ENCODE data around the gene PPP2R2B. TPM values are rescaled to one million over a fixed set of nuclear protein-coding genes. Genes with fewer than 3 reads are reported as not detected.
"Not testable (repeated sequence)": the region's sequence is repeated elsewhere in the genome, so short reads cannot be mapped to it uniquely, and the experiment has no call there.

The PPP2R2B gene
- total RNA-seq, 1 donor from 2014 or later = 1.3 TPM

DNA sequence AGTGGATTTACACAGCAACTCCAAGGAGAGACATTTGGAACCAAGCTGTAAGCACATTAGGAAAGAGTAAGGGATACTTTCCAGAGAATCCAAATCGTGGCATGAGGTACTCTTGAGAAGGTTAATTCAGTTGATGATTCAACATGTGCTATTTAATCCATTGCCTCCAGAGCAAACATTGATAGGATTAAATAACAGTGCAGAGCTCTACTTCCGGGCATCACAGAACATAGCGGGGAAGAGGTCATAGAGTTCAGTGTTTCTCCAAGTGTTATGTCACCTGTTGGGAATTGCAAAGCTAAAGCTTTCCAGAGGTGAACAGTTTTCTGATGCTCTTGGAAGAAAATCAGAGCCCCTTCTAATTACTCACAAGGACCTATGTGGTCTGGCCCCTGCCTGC lies 127.5 kb downstream of the PPP2R2B start:
- intact Hi-C loops (cut with micrococcal nuclease) = loop anchor here (1.0 to 10.0 kb wide), 4 partner anchors 127 to 1634 kb away; partner anchors contain the start of genes FBXO38, LARS1, PPP2R2B and RBM27

DNA sequence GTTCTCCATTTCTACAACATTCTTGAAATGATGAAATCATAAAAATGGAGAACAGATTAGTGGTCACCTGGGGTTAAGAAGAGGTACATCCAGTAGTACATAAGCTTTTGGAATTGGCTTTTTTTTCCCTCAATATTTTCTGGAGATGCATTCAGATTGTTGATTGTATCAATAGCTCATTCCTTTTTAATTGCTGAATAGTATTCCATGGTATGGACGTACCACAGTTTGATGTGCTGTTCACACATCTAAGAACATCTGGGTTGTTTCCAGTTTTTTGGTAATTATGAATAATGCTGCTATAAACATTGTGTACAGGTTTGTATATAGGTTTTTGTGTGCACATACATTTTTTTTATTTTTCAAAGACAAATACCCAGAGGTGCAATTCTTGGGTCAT lies 130.0 kb downstream of the PPP2R2B start:
- intact Hi-C loops (cut with micrococcal nuclease) = no loop called here

DNA sequence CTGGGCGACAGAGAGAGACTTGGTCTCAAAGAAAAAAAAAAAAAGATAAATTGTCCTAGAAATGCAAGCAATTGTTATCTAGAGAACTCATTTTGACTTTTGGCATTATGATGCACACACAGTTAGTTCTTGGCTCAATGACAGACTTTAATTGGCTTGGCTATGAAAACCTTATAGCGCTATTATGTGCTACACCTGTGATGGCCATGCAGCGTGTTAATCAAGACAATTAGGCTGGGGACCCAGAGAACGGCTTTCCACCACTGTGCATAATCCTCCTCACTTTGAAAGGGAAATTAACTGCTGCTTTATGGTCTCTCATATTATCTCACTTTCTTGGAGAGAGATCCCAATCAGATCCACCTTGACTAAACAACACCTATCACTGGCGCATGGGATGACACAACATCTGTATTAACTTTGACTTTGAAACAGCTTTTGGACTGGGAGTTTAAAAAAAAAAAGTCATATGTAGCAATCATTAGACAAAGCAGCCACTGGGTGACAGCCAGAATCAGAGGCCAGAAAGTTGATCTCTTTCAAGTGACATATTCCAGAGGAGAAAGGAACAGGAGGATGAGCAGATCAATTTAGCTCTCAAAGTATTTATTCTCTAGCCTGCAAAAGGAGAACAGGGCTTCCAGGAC lies 132.5 kb downstream of the PPP2R2B start:
- intact Hi-C loops (cut with micrococcal nuclease) = no loop called here

DNA sequence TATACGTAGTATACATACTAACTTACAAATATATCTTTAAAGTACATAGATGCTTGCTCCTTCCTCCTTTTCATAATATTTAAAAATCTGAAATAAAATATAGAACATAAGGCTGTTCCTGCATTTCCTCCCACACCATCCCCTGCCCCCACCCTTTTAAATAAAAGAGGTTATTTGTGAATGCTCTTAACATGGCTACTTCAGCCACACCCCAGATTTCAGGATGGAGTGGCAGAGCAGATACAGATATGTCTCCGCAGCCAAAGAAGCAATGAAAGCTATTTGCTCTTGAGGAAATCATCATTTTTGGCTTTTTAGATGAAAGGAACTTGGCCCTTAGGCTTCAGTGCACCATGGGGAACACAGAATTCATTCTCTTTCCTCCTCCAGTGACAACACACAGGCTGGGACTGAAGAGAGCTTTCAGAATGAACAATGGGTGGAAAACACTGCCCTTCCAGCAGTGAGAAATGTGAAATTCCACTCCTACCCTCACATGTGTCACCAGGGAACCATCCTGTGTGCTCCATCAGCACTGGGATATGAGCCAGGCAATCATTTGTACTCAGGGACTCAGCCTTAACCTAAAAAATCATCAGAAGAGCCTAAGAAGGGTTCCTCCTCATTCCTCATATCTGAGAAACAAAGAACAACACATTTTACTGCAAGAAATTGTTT lies 134.3 kb downstream of the PPP2R2B start:
- intact Hi-C loops (cut with micrococcal nuclease) = no loop called here

DNA sequence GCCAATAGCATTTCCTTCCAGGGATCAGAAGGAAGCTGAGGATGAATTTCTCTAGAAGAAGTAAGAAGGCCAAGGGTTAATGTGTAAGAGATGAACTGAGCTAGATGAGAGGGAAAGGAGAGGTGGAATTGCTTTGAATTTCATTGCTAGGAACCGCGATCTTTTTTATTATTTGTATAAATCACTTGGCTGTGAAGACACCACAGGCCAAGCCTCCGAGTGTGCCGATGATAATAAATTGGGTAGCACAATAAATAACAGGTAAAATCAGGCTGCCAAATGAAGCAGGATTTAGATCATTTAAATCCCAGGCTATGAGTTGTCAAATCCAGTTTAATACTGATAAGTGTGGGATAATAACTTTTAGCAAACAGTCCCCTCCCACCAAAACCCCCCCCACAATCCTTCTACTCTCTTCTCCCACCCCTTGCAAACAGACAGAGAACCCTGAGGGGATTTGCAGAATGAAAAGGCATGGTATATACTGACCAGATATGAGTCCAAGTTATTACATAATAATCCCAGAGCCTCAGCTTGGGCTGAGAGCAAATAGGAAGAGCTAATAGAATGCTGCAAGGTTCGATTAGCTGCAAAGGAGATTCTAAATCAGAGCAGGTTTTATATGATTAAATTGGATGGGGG lies 143.5 kb downstream of the PPP2R2B start:
- intact Hi-C loops (cut with micrococcal nuclease) = no loop called here

DNA sequence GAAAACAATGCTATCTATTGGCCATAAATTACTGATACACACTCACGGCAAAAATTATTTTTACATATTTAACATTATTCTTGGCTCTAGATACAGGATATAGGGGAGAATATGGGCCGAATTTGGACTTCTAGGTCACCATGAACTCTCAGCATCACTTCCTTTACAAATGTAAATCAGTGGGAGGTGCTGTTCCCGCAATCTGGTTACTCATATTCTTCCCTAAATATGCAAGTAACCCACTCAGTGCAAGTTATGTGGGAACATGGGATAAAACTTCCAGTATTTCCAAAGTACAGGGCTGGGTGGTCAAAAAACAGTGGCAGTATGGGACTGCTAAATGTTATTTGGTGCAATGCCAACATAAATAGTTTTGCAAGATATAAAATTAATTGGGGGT lies 145.6 kb downstream of the PPP2R2B start:
- intact Hi-C loops (cut with micrococcal nuclease) = no loop called here

DNA sequence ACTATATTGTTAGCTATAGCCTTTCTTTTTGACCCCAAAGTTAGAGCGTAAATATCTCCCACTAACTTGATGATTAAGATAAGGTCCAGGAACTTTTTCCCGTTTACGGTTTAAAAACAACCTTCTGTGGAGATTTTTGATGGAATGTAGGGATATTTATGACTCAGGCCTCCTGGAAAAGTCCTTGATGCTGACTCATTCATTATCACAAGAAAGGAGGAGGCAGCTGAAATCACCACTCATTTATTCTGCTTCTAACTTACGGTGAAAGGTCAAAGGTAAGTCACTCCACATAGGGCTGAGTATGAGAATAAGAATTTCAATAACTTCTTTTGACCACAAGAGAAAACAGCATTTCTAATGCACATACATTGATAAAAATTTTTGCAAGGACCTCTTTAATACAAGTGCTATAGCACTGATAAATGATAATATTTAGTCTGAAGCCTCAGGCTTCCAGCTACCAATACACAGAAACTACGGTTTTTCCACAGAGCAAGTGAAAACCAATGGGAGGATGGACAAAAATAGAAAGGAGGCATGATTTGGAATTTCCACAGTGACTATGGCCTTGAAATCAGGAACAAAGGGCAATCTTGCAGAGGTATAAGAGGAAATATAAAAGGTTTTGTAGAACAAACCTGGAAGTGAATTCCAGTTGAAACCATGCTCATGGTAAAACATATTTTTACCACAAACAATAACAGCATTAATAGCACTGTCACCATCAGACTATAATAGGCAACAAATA lies 146.5 kb downstream of the PPP2R2B start:
- intact Hi-C loops (cut with micrococcal nuclease) = no loop called here

DNA sequence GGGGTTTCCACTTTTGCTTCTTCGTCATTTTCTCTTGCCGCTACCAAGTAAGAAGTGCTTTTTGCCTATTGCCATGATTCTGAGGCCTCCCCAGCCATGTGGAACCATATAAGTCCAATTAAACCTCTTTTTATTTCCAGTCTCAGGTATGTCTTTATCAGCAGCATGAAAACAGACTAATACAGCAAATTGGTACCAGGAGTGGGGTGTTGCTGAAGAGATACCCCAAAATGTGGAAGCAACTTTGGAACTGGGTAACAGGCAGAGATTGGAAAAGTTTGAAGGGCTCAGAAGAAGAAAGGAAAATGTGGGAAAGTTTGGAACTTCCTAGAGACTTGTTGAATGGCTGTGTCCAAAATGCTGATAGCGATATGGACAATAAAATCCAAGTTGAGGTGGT lies 149.8 kb downstream of the PPP2R2B start:
- intact Hi-C loops (cut with micrococcal nuclease) = not testable (repeated sequence)

DNA sequence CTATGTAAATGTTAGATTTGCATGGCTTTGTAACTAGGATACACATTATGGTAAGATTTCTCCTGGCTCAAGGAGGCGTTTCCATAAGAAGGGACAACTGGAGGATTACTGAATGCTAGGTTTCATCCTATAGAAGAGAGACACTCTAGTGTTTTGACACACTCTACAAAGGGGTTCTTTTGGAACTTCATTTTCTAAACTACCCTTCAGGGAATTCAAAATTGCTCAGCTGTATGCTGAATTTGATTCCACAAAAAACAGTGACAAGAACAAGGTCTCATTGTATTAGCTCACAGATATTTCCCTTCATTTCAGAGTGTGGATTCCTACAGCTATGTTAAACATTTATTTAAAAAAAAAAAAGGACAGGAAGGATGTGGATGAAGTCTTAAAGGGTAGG lies 151.7 kb downstream of the PPP2R2B start:
- intact Hi-C loops (cut with micrococcal nuclease) = no loop called here

DNA sequence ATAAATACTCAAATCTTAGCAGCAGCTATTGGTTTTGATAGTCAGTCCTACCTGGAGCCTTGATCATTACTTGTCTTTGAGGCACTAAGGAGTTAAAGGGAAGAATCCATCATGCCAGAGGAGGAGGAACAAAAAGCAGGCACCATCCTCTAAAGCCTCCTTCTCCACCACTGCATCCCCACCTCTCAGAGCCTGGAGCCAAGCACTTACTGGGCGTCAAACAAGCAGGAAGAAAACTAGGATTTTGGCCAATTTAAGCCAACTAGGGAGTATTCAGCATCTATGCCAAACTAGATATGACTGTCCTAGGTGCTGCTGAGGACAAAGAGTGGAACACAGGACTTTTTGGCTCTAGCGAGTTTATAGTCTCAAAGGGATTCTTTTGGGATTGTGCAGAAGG lies 152.5 kb downstream of the PPP2R2B start:
- intact Hi-C loops (cut with micrococcal nuclease) = no loop called here

DNA sequence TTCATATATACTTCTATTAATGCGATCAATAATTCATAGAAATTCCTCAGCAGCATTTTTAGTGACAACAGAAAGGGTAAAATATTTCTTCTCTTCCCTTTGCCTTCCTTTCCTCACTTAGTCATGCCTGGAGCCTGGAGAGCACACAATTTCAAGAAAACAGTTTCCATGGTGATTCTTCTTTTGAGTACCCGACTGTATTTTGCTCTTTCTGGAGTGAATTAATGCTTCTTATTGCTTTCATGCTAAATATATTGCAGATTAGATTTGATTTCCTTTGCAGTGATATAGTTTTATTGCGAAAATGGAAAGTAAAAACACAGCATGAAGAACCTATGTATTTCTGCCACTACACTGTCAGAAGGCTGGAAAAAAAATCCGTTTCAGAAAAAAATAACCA lies 153.5 kb downstream of the PPP2R2B start:
- intact Hi-C loops (cut with micrococcal nuclease) = no loop called here

DNA sequence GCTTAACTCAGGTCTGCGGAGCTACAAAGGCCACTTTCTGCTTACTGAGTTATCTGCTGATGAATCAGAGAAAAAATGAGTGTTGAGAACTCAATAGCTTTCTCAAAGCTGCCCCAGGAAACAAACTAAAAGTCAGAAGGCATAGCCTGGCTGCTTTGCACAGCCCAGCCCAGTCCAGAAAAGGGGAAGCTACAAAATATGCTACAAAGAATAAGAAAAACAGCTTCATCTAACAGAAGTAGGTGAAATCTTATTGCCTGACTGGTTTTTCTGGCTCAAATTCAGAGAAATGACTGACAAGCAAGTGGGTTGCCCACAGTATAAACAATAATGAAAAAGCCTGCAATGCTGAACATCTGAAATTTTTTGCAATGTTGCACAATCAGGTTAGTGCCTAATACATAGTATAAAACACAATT lies 156.2 kb downstream of the PPP2R2B start:
- intact Hi-C loops (cut with micrococcal nuclease) = no loop called here

DNA sequence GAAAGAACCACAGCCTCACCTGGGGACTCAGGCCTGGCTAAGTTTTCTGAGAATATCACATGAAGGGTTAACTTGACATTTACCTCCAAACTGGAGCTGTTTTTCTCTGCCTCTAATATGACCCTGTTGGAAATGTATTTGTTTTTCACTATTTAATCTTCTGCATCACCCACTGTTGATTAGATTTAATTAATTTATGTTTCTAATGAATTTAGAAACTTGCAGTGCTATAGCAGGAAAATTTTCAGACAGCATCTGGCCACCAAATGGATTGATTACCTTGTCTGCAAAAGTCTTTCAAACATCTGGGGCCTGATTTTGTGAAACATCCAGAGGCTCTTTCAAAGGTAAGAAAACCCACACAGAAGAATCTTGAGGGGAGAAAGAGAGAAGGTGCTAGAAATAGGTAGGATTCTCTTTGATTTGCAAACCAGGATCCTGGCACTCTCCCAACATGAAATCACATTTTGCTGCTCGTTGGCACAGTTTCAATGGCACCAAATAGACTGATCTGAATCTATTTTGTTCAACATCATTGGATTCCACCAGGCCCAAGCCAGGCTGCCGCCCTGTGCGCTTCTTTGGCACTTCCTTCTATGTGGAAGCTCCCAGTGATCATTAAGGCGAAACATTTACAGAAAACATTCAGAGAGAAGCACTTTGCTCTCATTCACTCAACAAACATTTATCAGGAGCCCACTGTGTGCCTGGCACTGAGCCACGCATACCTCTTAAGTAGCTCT lies 157.3 kb downstream of the PPP2R2B start:
- intact Hi-C loops (cut with micrococcal nuclease) = no loop called here

DNA sequence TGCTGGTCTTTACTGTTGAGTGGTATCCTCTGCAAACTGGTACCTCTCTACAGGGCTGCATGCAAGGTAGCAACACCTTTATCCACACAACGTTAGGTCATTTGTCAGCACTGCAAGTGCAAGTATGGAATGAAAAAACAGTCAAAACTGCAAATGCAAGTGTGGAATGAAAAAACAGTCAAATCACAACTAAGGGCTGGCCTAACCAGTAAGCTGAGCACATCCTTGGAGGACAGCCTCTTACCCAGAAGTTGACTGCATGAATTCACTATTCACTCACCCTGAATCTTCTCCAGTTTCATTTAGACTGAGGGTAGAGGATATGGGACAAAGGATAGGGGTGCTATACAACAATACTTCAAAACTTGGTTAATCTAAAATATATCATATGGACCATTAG lies 158.4 kb downstream of the PPP2R2B start:
- intact Hi-C loops (cut with micrococcal nuclease) = no loop called here

DNA sequence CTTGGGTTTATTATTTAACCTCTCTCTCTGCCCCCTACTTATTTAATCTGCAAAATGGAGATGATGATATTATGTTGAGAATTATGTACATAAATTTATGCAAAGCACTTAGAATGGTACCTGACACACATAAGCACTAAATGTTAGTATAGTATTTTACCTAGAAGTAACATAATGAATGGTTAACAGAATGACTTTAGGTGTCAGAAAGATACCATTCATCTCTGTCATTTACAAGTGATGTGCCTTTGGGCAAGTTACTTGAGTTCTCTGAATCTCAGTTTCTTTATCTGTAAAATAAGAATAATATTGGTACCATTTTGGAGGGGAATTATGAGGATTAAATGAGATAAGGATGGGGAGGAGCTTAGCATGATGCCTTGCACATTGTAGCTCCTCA lies 159.4 kb downstream of the PPP2R2B start:
- intact Hi-C loops (cut with micrococcal nuclease) = no loop called here

DNA sequence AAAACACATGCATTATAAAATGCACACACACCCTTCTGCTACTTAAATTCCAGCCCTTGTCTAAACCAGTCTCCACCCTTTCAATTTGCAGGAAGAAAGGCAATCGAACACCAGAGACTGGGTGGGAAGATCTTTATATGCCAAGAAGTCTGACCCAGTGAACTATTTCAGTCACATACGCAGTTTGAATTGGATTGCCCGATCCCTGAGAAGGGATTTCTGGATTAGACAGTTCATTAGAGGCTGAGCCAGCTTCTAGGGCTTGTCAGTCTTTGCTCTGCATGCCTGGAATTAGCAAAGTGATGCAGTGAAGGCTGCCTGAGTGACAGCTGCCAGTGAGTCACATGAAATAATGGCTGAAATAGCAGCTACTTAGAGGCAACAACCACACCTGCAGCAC lies 159.9 kb downstream of the PPP2R2B start:
- intact Hi-C loops (cut with micrococcal nuclease) = no loop called here

DNA sequence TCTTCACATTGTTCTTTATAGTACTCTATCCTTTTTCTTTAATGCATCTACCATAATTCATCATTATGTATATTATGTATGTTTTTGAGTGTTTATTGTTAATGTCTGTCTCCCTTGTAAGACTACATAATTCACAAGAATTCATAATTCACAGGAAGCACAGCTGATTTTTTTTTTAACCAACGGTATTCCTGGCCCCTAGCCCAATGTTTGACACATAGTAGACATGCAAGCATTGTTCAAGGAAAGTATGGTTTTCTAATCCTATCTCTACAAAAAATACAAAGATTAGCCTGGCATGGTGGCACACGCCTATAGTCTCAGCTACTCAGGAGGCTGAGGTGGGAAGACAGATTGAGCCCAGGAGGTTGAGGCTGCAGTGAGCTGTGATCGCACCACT lies 160.6 kb downstream of the PPP2R2B start:
- intact Hi-C loops (cut with micrococcal nuclease) = no loop called here

DNA sequence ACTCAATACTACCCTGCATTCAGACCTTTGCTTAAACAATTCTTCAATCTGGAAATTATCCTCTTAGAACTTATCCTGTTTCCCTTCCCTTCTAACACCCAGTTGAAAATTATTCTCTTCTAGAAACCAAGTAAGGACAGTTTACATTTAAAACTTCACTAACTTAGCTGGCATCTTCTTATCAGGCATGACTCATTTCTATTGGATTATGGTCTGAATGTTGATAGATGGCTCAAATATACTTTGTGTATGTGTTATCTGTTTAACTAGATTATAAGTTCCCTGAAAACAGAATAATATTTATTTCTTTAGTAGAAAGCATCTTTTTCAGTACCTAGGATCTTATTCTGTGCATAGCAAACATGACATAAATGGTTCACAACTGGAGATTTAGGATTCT lies 161.9 kb downstream of the PPP2R2B start:
- intact Hi-C loops (cut with micrococcal nuclease) = no loop called here

DNA sequence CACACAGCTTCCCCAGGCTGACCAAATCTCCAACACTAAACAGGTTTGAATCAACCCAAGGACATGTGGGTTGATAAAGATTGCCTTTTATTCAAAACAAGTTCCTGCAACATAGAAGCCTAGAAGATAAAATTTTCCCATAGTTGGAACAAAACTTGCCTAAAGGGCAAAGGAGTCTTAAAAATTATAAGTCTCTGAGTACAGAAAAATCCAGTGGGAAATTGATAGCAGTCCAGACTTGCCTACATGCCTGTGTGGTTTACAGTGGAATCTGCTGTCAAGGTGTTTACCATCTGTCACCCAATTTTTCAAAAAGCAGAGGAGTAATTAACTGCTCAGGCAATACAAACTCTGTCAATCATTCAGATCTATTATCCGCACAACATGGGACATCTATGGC lies 168.2 kb downstream of the PPP2R2B start:
- intact Hi-C loops (cut with micrococcal nuclease) = no loop called here

DNA sequence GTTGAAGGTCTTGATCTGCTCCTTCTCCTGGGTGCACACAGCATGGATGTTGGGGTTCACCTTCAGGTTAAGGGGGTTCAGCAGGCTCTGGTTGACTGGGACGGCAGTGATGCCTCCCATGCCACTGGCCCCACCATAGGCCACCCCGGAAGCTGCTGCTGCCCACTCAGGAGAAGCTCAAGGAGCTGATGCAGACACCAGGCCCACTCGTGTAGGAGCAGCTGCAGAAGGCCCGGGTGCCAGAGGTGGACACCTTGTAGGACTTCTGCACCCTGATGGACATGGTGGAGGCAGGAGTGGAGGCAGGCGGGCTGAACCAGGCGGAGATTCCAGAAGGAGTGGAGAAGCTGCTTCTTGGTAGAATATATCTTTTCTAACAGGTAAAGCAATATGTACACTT lies 171.2 kb downstream of the PPP2R2B start:
- intact Hi-C loops (cut with micrococcal nuclease) = no loop called here

DNA sequence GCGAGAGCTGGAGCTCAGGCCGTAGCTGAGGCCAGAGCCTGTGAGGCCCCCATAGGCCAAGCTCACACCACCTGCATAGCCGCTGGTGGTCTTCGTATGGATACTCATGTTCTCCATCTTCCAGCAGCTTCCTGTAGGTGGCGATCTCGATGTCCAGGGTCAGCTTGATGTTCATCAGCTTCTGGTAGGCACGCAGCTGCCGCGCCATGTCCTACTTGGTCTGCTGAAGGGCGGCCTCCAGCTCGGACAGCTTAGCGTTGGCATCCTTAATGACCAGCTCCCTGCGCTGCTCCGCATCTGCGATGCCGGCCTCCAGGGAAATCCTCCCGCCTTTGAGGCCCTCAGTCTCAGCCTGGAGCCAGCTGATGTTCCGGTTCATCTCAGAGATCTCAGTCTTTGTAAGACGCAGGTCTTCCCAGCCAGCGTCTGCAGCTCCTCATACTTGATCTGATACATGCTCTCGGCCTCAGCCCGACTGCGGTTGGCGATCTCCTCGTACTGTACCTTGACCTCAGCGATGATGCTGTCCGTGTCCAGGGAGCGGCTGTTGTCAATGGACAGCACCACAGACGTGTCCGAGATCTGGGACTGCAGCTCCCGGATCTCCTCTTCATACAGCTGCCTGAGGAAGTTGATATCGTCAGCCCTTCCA lies 172.1 kb downstream of the PPP2R2B start:
- intact Hi-C loops (cut with micrococcal nuclease) = no loop called here

Data from T-helper 1 cell treated with Interleukin-12 subunit alpha and Interleukin-12 subunit beta and Interleukin-4 antibody, amounts not matched to agents 30 ng/mL and 1 ng/mL, for 36 hours (primary cell).